CD4-positive, alpha-beta T cell (primary cell): ENCODE results near the gene VHLL. TPM values are rescaled to one million over a fixed set of nuclear protein-coding genes. Genes with fewer than 3 reads are reported as not detected.

Source experiments
- ATAC-seq: fragments of 200-7000 bp; cut with Tn5 transposase; one replicate; pipeline ENCODE4 v1.10.0; 2022; ENCODE audit warnings: mild to moderate bottlenecking; ENCODE audit not compliant: poor library complexity
- CTCF ChIA-PET: fragments of 350-600 bp; sonication (Branson Sonifier 250); formaldehyde crosslinking; loops from one replicate; lab custom pipeline; 2021; ENCODE audit warnings: antibody characterized with exemption, inconsistent platforms; lab: Charles Lee
- POLR2A ChIA-PET: fragments of 350-600 bp; sonication (Branson Sonifier 250); formaldehyde crosslinking; loops from one replicate; lab custom pipeline; 2021; ENCODE audit warnings: antibody characterized with exemption, inconsistent platforms; lab: Charles Lee
- DNase-seq, 14 experiments: peaks; one replicate each; pipeline ENCODE4 v3.0.0-alpha.2; 2013 to 2020; ENCODE audit warnings: mixed read lengths in 2 of 14
- H3K27ac ChIP-seq, 2 donors: one replicate each; pipeline versions ENCODE4 v1.5.1 to v1.7.0; 2013; ENCODE audit warnings: low read length in 2 of 2, low read depth in 1 of 2, mild to moderate bottlenecking in 1 of 2
- H3K27me3 ChIP-seq, 2 experiments: 1 replicate in 1 of 2; 2 replicates in 1 of 2; pipeline versions ENCODE4 v1.6.1 to v1.7.0; 2013; ENCODE audit warnings: low read length in 2 of 2, control low read depth in 1 of 2, mild to moderate bottlenecking in 1 of 2, moderate library complexity in 1 of 2; ENCODE audit not compliant: insufficient read depth in 2 of 2, control insufficient read depth in 1 of 2
- H3K36me3 ChIP-seq: one replicate; pipeline ENCODE4 v1.6.1; 2013; ENCODE audit warnings: low read length, control low read depth; ENCODE audit not compliant: insufficient read depth
- H3K4me1 ChIP-seq: one replicate; pipeline ENCODE4 v1.6.1; 2013; ENCODE audit warnings: low read length, control low read depth; ENCODE audit not compliant: insufficient read depth
- H3K4me3 ChIP-seq: one replicate; pipeline ENCODE4 v1.5.1; 2013; ENCODE audit warnings: mild to moderate bottlenecking, low read length, moderate library complexity
- H3K9me3 ChIP-seq, 2 experiments: 1 replicate in 1 of 2; 2 replicates in 1 of 2; pipeline versions ENCODE4 v1.6.1 to v1.7.0; 2013; ENCODE audit warnings: low read length in 2 of 2, mild to moderate bottlenecking in 2 of 2, control low read depth in 1 of 2, moderate library complexity in 1 of 2; ENCODE audit not compliant: control insufficient read depth in 1 of 2, insufficient read depth in 1 of 2
- H3K27ac Mint-ChIP-seq: one replicate; pipeline ENCODE4 v1.8.0; 2020; ENCODE audit warnings: mixed read lengths
- H3K27me3 Mint-ChIP-seq: one replicate; pipeline ENCODE4 v1.8.0; 2021; ENCODE audit warnings: mixed read lengths
- H3K36me3 Mint-ChIP-seq: one replicate; pipeline ENCODE4 v1.8.0; 2021; ENCODE audit warnings: low read depth, mixed read lengths
- H3K4me1 Mint-ChIP-seq: one replicate; pipeline ENCODE4 v1.8.0; 2021; ENCODE audit warnings: low read depth, mixed read lengths
- H3K4me3 Mint-ChIP-seq: one replicate; pipeline ENCODE4 v1.8.0; 2020; ENCODE audit warnings: mild to moderate bottlenecking, mixed read lengths
- H3K9me3 Mint-ChIP-seq: one replicate; pipeline ENCODE4 v1.8.0; 2020; ENCODE audit warnings: mixed read lengths
- CTCF ChIP-seq: fragments of 200-600 bp; IDR thresholded peaks from one replicate; pipeline ENCODE4 v1.8.0; 2022; ENCODE audit warnings: antibody characterized with exemption, mild to moderate bottlenecking
- intact Hi-C, 2 experiments: fragments of 100-400 bp; cut with DNase I in 1 of 2; cut with micrococcal nuclease in 1 of 2; formaldehyde crosslinking; loops; one replicate each; pipeline versions ENCODE4 v1.15.1 to v1.9.0; 2023 to 2025; cut with DNase I, micrococcal nuclease
- total RNA-seq, 174 experiments: library from RNA in 2 of 174; stranded (reverse) in 2 of 174; gene quantifications; one replicate each; pipeline ENCODE4 v1.2.3 and lab custom pipeline; 2021 to 2026

The VHLL gene
- total RNA-seq, 2 experiments from 2014 or later: not detected

GRCh38 chr1:156268336-156268735 is 30.8 kb downstream of the VHLL start:
- CTCF ChIA-PET: no interaction called here
- no peak for ATAC-seq
- H3K27ac ChIP-seq: no peak overlapping the region
- H3K27me3 Mint-ChIP-seq: no peaks in the 10 kb centered on the region
- H3K27me3 ChIP-seq: no peaks in the 10 kb centered on the region
- no peaks in the 10 kb centered on the region for H3K9me3 Mint-ChIP-seq
- POLR2A ChIA-PET: interaction anchor here (1.0 kb wide), 1 partner anchor 22 kb away, joined by 3 read pairs; no protein-coding TSS in a partner anchor
- H3K36me3 Mint-ChIP-seq: peaks cover 89% of the 10 kb centered on the region
- H3K27ac Mint-ChIP-seq: no peak overlapping the region
- H3K4me3 Mint-ChIP-seq: no peak overlapping the region
- no peaks in the 10 kb centered on the region for H3K4me1 ChIP-seq
- no peak overlapping the region for H3K4me3 ChIP-seq
- no peak for DNase-seq
- no peaks in the 10 kb centered on the region for H3K4me1 Mint-ChIP-seq
- H3K9me3 ChIP-seq: no peaks in the 10 kb centered on the region
- intact Hi-C loops: no loop called here
- H3K36me3 ChIP-seq: peaks cover 85% of the 10 kb centered on the region
- TF ChIP-seq CTCF: no peak

GRCh38 chr1:156266051-156266450 is 33.1 kb downstream of the VHLL start:
- Mint-ChIP-seq H3K4me1 (no peaks in the 10 kb centered on the region), H3K27me3 (no peaks in the 10 kb centered on the region), H3K9me3 (no peaks in the 10 kb centered on the region), H3K27ac (no peak overlapping the region), H3K36me3 (peaks cover 85% of the 10 kb centered on the region), H3K4me3 (no peak overlapping the region)
- Histone ChIP-seq H3K27ac (no peak overlapping the region), H3K4me3 (no peak overlapping the region), H3K9me3 (no peaks in the 10 kb centered on the region), H3K36me3 (peaks cover 78% of the 10 kb centered on the region), H3K27me3 (no peaks in the 10 kb centered on the region), H3K4me1 (no peaks in the 10 kb centered on the region)
- ChIA-PET POLR2A (no interaction called here), CTCF (no interaction called here)
- ATAC-seq: no peak
- no peak for DNase-seq
- intact Hi-C loops: no loop called here
- no peak for TF ChIP-seq CTCF

- Histone ChIP-seq H3K27ac (no peak overlapping the region), H3K9me3 (no peaks in the 10 kb centered on the region), H3K4me3 (no peak overlapping the region), H3K36me3 (peaks cover 83% of the 10 kb centered on the region), H3K27me3 (no peaks in the 10 kb centered on the region), H3K4me1 (no peaks in the 10 kb centered on the region)
- Mint-ChIP-seq H3K36me3 (peaks cover 92% of the 10 kb centered on the region), H3K4me1 (no peaks in the 10 kb centered on the region), H3K27me3 (no peaks in the 10 kb centered on the region), H3K9me3 (no peaks in the 10 kb centered on the region), H3K27ac (no peak overlapping the region), H3K4me3 (no peak overlapping the region)
- intact Hi-C loops: no loop called here
- TF ChIP-seq CTCF: no peak
- POLR2A ChIA-PET: no interaction called here
- no peak for DNase-seq
- ATAC-seq: no peak
- CTCF ChIA-PET: no interaction called here
Observed at GRCh38 chr1:156263288-156263655, 35.8 kb downstream of the VHLL start.
